HUES64 (cell line): ENCODE results near the gene PLBD2.

Experiments
- H3K27ac ChIP-seq: 2 replicates; pipeline ENCODE4 v1.7.0; 2013; ENCODE audit warnings: low read depth, low read length, inconsistent platforms
- H3K27me3 ChIP-seq: 2 replicates; pipeline ENCODE4 v1.6.1; 2013; ENCODE audit warnings: mild to moderate bottlenecking, low read length; ENCODE audit not compliant: insufficient read depth
- H3K36me3 ChIP-seq: 2 replicates; pipeline ENCODE4 v1.6.1; 2013; ENCODE audit warnings: mild to moderate bottlenecking, low read length; ENCODE audit not compliant: insufficient read depth
- H3K4me1 ChIP-seq: 2 replicates; pipeline ENCODE4 v1.6.1; 2013; ENCODE audit warnings: mild to moderate bottlenecking, low read length, moderate library complexity; ENCODE audit not compliant: insufficient read depth
- H3K4me3 ChIP-seq: 2 replicates; pipeline ENCODE4 v1.5.1; 2013; ENCODE audit warnings: mild to moderate bottlenecking, low read length, moderate library complexity
- H3K9ac ChIP-seq: 2 replicates; pipeline ENCODE4 v1.6.1; 2013; ENCODE audit warnings: mild to moderate bottlenecking, low read depth, low read length
- H3K9me3 ChIP-seq: 2 replicates; pipeline ENCODE4 v1.6.1; 2013; ENCODE audit warnings: low read depth, low read length; ENCODE audit not compliant: insufficient read depth
- WGBS: fragments of 150-250, 120-280 bp; methylation state at CpG from one replicate; pipeline ENCODE4 v1.1.7; 2013; ENCODE audit warnings: missing lambda C conversion rate; 5-methylcytosine and 5-hydroxymethylcytosine counted together

The PLBD2 gene

DNA sequence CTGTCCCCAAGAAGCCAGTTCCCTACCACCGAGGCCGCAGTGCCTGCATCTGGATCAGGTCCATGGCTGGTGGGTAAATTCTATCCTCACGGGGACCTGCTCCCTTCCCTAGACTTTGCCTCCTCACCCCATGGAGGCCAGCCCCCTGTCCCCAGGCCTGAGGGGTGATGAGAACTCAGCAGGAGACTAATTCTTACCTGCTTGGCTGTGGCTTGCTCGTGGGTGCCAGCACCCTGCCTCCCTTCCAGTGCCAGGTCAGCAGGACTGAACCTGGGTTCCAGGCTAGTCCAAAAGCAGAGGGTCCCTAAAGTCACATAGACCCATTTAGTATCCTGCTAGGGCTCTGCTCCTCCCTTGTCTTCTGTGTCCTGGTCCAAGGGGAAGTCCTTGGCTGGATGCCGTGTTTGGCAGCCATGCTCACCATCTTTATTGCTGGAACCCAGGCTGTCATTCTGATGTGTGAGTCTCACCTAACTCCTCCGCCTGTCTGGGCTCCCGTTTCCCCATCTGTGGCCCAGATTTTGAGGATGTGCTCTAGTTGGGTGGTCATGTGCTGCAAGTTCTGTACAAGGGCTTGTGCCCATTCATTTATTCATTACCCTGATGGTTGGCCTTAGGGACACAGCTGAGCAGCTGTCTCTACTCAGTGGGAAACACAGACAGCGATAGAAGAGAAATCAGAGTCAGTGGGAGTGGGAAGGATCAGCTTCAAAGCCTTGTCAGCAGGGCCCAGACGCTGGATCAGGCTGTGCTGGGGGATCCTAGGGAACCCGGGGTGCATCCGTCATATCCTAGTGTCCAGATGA lies 949 bp downstream of the PLBD2 start:
- Histone ChIP-seq H3K27ac (no peak overlapping the region), H3K36me3 (0 out of 2 replicates have a peak, but pooled peaks cover 3% of the 10 kb centered on the region), H3K4me1 (peaks cover 10% of the 10 kb centered on the region), H3K4me3 (peak overlapping the region; percentile 99), H3K9me3 (no peaks in the 10 kb centered on the region), H3K27me3 (no peaks in the 10 kb centered on the region), H3K9ac (peak overlapping the region; percentile 87; the same call in 1 of the 2 replicates)
- 60% methylated on average over 11 of the region's 11 CpGs for WGBS

DNA sequence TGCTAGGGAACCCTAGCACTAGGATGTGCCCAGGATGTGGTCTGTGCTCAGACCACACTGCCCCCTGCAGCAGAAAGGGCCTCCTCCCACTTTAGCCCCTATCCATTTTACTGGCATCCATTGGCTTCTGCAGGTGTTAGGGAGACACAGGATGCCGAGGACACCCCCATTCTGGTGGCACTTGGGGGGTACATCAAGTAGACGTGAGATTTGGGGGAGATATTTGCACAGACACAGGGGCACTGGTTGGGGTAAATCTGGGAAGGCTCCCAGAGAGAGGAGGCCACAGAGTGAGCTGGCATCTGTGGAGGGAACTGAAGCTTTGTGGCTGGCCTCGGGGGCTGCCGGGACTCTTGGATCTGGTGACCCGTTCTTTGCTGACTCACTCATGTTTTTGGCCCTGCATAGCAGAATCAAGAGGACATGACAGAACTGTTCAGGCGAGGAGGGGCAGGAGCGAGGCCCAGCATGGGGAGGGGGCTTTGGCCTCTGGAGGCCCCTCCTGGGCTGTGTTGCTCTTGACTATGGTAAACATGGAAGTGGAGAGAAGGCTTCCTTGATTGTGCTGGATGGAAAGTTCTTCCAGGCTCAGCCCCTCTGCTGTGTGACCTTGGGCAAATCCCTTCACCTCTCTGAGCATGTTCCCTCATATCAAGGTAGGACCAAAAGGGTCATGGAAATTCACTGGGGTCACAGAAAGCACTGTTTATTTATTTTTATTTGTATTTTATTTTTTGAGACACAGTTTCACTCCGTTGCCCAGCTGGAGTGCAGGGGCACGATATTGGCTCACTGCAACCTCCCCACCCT lies 1.8 kb downstream of the PLBD2 start:
- 0 out of 2 replicates have a peak, but pooled peaks cover 3% of the 10 kb centered on the region for H3K36me3 ChIP-seq
- H3K27ac ChIP-seq = no peak overlapping the region
- WGBS = 92% methylated on average over 9 of the region's 9 CpGs
- H3K9me3 ChIP-seq = no peaks in the 10 kb centered on the region
- no peaks in the 10 kb centered on the region for H3K27me3 ChIP-seq
- H3K4me1 ChIP-seq = peaks cover 10% of the 10 kb centered on the region
- no peak overlapping the region for H3K9ac ChIP-seq
- peak overlapping the region; percentile 99; the same call in 1 of the 2 replicates for H3K4me3 ChIP-seq

DNA sequence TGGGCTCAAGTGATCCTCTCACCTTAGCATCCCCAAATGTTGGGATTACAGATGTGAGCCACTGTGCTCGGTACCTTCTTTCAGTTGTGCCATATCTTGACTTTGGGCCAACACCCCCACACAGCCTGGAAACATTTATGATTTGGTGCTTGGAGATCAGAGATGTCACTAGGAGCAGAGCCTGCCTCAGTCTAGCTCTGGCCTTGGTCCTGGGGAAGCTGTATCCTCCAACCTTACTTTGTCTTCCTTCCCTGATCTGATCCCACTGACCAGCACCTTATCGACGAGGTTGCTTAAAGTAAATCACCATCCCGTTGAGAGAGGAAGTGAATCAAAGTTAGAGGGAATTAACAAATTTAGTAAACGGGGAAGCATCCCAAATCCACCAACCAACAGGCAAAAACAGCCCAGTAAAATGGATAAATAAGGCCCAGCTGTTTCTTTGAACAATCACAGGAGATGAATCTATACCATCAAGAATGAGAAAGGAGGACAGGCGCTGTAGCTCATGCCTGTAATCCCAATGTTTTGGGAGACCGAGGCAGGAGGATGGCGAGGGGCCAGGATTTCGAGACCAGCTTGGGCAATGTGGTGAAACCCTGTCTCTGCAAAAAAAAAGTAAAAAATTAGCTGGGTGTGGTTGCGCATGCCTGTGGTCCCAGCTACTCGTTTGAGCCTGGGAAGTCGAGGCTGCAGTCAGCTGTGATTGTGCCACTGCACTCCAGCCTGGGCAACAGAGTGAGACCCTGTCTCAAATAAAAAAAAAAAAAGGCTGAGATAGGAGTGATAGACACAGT lies 3.4 kb downstream of the PLBD2 start:
- no peak overlapping the region for H3K9ac ChIP-seq
- H3K4me3 ChIP-seq = no peak overlapping the region
- H3K27me3 ChIP-seq = no peaks in the 10 kb centered on the region
- 93% methylated on average over 11 of the region's 12 CpGs for WGBS
- no peak overlapping the region for H3K27ac ChIP-seq
- 0 out of 2 replicates have a peak, but pooled peaks cover 3% of the 10 kb centered on the region for H3K36me3 ChIP-seq
- H3K4me1 ChIP-seq = peaks cover 10% of the 10 kb centered on the region
- no peaks in the 10 kb centered on the region for H3K9me3 ChIP-seq

DNA sequence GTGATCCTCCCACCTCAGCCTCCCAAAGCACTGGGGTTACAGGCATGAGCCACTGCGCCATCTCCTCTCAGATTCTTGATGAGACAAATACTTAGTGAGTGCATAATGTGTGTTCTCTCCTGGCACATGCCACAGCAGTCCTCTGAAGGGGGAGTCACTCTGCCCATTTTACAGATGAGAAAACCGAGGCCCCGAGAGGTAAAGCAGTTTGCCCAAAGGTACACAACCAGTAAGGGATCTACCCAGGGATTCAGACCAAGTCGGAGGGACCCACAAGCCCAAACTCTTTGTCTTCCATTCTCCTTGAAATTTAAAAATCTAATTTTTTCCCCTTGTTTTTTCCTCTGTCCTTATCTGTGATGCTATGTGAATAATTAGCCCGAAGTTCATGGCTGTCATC lies 6.3 kb downstream of the PLBD2 start:
- H3K27ac ChIP-seq = no peak overlapping the region
- no peaks in the 10 kb centered on the region for H3K27me3 ChIP-seq
- WGBS = 96% methylated on average over 5 of the region's 5 CpGs
- H3K9ac ChIP-seq = no peak overlapping the region
- H3K9me3 ChIP-seq = no peaks in the 10 kb centered on the region
- H3K36me3 ChIP-seq = 0 out of 2 replicates have a peak, but pooled peaks cover 3% of the 10 kb centered on the region
- H3K4me1 ChIP-seq = 0 out of 2 replicates have a peak, but pooled peaks cover under 1% of the 10 kb centered on the region
- no peak overlapping the region for H3K4me3 ChIP-seq

DNA sequence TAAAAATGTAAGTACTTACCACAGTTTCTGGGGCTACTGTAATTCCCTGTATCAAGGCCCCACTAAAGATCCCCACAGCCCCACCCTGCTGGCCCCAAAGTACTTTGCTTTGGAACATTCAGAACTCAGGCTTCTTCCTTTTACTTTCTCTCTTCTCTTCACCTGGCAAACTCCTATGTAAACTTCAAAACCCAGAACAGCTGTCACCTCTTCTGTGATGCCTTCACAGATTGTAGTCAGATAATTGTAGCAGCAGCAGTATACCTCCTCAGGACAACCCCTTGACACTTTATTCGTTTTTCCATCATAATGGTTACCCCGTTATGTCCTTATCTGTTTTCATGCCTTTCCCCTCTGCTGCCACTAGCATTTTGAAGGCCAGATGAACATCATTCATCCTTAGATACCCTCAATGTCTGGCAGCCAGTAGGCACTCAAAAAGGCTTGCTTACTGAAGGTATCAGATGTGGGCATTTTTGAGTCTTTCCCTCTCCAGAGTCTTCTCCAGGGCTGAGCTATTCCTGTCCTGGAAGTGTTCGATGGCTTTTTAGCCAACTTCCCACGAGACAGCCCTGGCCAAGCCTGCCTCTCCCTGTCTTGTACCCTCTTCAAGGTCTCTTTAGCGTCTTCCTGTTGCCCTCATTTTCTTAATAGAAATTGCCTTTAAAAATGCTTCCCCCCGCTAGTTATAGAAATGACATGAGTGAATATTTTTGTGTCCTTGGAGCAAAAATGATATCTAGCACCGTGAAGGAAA lies 7.4 kb downstream of the PLBD2 start:
- Histone ChIP-seq H3K36me3 (0 out of 2 replicates have a peak, but pooled peaks cover 3% of the 10 kb centered on the region), H3K27me3 (no peaks in the 10 kb centered on the region), H3K4me3 (no peak overlapping the region), H3K9ac (no peak overlapping the region), H3K9me3 (no peaks in the 10 kb centered on the region), H3K4me1 (no peaks in the 10 kb centered on the region), H3K27ac (no peak overlapping the region)
- 90% methylated on average over 7 of the region's 7 CpGs for WGBS

DNA sequence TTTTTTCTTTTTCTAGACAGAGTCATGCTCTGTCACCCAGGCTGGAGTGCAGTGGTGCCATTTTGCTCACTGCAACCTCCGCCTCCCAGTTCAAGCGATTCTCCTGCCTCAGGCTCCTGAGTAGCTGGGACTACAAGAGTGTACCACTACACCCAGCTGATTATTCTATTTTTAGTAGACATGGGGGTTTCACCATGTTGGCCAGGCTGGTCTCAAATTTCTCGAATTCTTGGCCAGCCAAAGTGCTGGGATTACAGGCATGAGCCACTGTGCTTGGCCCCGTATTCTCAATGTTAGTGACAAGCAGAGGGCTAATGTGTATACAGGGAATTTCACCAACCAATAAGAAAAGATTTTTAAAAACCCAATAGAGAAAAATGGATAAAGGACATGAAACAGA lies 8.4 kb downstream of the PLBD2 start:
- Histone ChIP-seq H3K4me1 (no peaks in the 10 kb centered on the region), H3K4me3 (no peak overlapping the region), H3K9me3 (no peaks in the 10 kb centered on the region), H3K27me3 (no peaks in the 10 kb centered on the region), H3K27ac (no peak overlapping the region), H3K36me3 (0 out of 2 replicates have a peak, but pooled peaks cover under 1% of the 10 kb centered on the region), H3K9ac (no peak overlapping the region)
- WGBS = 85% methylated on average over 4 of the region's 4 CpGs

DNA sequence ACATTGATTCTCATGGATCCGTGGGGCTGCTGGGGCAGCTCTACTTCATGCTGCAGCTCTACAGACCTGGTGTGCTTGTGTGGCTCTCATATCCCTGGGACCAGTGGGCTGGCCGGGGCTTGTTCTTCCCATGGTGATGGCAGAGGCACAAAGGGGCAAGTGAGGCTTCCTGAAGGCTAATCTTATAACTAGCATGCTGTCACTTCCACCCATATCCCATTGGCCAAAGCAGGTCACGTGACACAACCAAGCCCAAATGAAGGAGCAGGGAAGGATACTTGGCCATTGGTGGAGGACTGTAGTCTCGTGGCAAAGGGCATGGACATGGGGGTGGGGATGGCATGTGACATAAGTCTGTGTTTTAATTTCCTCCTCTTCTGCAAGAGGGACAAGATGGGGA lies 9.9 kb downstream of the PLBD2 start:
- WGBS = 88% methylated on average over 4 of the region's 4 CpGs

DNA sequence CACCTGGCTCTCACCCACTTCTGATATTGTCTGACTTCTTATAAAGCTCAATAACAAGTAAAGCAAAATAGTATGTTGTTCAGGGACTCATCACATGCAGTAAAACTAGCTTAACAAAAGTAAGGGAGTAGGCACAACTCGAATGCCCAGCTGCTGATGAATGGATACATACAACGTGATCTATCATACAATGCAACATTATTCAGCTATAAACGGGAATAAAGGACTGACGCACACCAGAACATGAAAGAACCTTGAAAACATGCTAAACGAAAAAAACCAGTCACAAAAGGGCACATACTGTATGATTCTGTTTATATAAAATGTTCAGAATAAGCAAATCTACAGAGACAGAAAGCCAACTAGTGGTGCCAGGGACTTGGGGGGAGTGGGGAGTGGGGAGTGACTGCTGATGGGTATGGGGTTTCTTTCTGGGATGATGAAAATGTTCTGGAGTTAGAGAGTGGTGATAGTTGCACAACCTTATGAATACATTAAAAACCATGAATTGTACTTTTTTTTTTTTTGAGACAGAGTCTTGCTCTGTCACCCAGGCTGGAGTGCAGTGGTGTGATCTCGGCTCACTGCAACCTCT lies 11.1 kb downstream of the PLBD2 start:
- Histone ChIP-seq H3K4me3 (no peak overlapping the region), H3K9ac (no peak overlapping the region), H3K36me3 (peaks cover 7% of the 10 kb centered on the region), H3K27ac (no peak overlapping the region), H3K27me3 (no peaks in the 10 kb centered on the region), H3K4me1 (no peaks in the 10 kb centered on the region), H3K9me3 (no peaks in the 10 kb centered on the region)
- 97% methylated on average over 6 of the region's 6 CpGs for WGBS

More for the DNA sequence above, 9.9 kb downstream of the PLBD2 start:
- H3K27me3 ChIP-seq = no peaks in the 10 kb centered on the region
- no peaks in the 10 kb centered on the region for H3K9me3 ChIP-seq
- no peaks in the 10 kb centered on the region for H3K4me1 ChIP-seq
- no peak overlapping the region for H3K4me3 ChIP-seq
- H3K9ac ChIP-seq = no peak overlapping the region
- H3K36me3 ChIP-seq = peaks cover 4% of the 10 kb centered on the region; the same call in 1 of the 2 replicates
- H3K27ac ChIP-seq = no peak overlapping the region

DNA sequence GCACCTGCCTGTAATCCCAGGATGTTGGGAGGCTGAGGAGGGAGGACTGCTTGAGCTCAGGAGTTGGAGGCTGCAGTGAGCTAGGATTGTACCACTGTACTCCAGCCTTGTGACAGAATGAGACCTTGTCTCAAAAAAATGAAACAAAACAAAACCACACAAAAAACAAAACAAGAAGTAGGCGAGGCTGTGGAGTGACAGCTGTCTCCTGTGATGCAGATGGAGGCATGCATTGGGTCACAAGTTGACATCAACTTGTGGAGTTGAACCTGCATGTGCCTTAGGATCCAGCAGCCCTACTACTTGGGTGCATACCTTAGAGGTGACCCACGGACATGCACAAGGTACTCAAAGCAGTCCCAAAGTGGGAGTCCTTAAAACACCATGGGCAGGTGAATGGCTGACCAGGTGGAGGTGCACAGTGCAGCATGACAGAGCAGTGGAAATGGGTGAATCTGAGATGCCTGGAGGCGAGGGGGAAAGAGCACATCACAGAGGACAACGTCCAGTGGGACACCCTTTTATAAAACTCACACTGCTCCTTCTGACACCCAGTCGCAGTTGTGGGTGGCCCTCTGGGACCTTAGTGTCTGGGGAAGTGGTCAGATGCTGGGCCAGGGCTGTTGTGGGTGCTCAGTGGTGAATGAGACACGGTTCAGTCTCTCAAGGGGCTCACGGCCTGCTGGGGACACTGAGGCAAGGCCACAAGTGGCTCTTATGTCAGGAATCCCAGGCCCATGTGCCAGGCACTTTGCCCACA lies 12.7 kb downstream of the PLBD2 start:
- H3K36me3 ChIP-seq = peaks cover 19% of the 10 kb centered on the region
- H3K27ac ChIP-seq = no peak overlapping the region
- 92% methylated on average over 7 of the region's 7 CpGs for WGBS

More for the DNA sequence above, 12.7 kb downstream of the PLBD2 start:
- no peak overlapping the region for H3K9ac ChIP-seq
- H3K4me1 ChIP-seq = no peaks in the 10 kb centered on the region
- H3K9me3 ChIP-seq = no peaks in the 10 kb centered on the region
- no peaks in the 10 kb centered on the region for H3K27me3 ChIP-seq
- no peak overlapping the region for H3K4me3 ChIP-seq
